ENCODE measurements around the gene DAB2IP.

Gene DAB2IP

GRCh38 chr9:121656941-121657470, 5.6 kb downstream of the DAB2IP start:
- no peak overlapping the region for H3K18ac ChIP-seq (ENCODE audit: low read length)
- DNase-seq, result no peak
- no peak overlapping the region for H2BK12ac ChIP-seq (ENCODE audit: low read length)
- WGBS (ENCODE audit: extremely low coverage, insufficient coverage, insufficient read length), result no CpG with 5 or more reads among the region's 5 CpGs
- peaks cover 7 to 8% of the 10 kb centered on the region in 2 experiments for H3K4me1 ChIP-seq (ENCODE audit: control insufficient read depth in 1 of 2, insufficient read depth in 2 of 2, low read length in 2 of 2)
- H3K4ac ChIP-seq (ENCODE audit: low read depth, low read length), result no peak overlapping the region
- H3K9ac ChIP-seq (ENCODE audit: low read length), result no peak overlapping the region
- H4K8ac ChIP-seq (ENCODE audit: low read depth, low read length), result no peak overlapping the region
- peaks cover 7% of the 10 kb centered on the region for H3K79me1 ChIP-seq (ENCODE audit: low read length)
- H2AK5ac ChIP-seq (ENCODE audit: low read length), result no peak overlapping the region
- no peak overlapping the region for H4K12ac ChIP-seq (ENCODE audit: low read depth, low read length)
- H2AFZ ChIP-seq (ENCODE audit: insufficient read depth, low read length, poor library complexity), result no peak overlapping the region
- no peak overlapping the region for H3K27ac ChIP-seq (ENCODE audit: low read depth, low read length)
- peaks cover 9% of the 10 kb centered on the region for H3K79me2 ChIP-seq (ENCODE audit: control insufficient read depth, insufficient read depth, low read length, poor library complexity)
- H3K4me2 ChIP-seq (ENCODE audit: low read length), result no peak overlapping the region
- H3K23ac ChIP-seq (ENCODE audit: low read length), result no peak overlapping the region
- H2BK5ac ChIP-seq (ENCODE audit: low read depth, low read length, poor library complexity), result no peak overlapping the region
- H3K4me3 ChIP-seq (ENCODE audit: low read depth, low read length), result no peak overlapping the region
- peaks cover 2% of the 10 kb centered on the region for H3K9me3 ChIP-seq (ENCODE audit: insufficient read depth, low read depth, low read length)
- H3K36me3 ChIP-seq (ENCODE audit: control insufficient read depth in 1 of 2, insufficient read depth in 2 of 2, low read length in 2 of 2), result peaks cover 12 to 18% of the 10 kb centered on the region in 2 experiments
- no peak overlapping the region for H3K14ac ChIP-seq (ENCODE audit: low read length)
- H3K27me3 ChIP-seq (ENCODE audit: insufficient read depth, low read length), result no peaks in the 10 kb centered on the region
- no peak overlapping the region for H2BK120ac ChIP-seq (ENCODE audit: insufficient read depth, low read length, poor library complexity)
- no peak overlapping the region for H4K91ac ChIP-seq (ENCODE audit: low read depth, low read length)

- DNase-seq, result no peak
- Histone ChIP-seq H3K27ac (ENCODE audit: low read depth, low read length) (no peak overlapping the region), H4K91ac (ENCODE audit: low read depth, low read length) (no peak overlapping the region)
Observed at GRCh38 chr9:121658166-121658565, 6.7 kb downstream of the DAB2IP start.

GRCh38 chr9:121658591-121658990, 7.2 kb downstream of the DAB2IP start:
- no peak overlapping the region for H2BK120ac ChIP-seq (ENCODE audit: insufficient read depth, low read length, poor library complexity)
- no peak for DNase-seq
- peaks cover 2% of the 10 kb centered on the region for H3K79me2 ChIP-seq (ENCODE audit: control insufficient read depth, insufficient read depth, low read length, poor library complexity)
- H3K18ac ChIP-seq (ENCODE audit: low read length), result no peak overlapping the region
- H3K4me3 ChIP-seq (ENCODE audit: low read depth, low read length), result no peak overlapping the region
- no peak overlapping the region for H3K4ac ChIP-seq (ENCODE audit: low read depth, low read length)
- peaks cover 5% of the 10 kb centered on the region for H3K79me1 ChIP-seq (ENCODE audit: low read length)
- no peak overlapping the region for H3K4me2 ChIP-seq (ENCODE audit: low read length)
- H3K9ac ChIP-seq (ENCODE audit: low read length), result no peak overlapping the region
- no peak overlapping the region for H4K12ac ChIP-seq (ENCODE audit: low read depth, low read length)
- H3K36me3 ChIP-seq (ENCODE audit: control insufficient read depth in 1 of 2, insufficient read depth in 2 of 2, low read length in 2 of 2), result peaks cover 11 to 16% of the 10 kb centered on the region in 2 experiments
- H3K27me3 ChIP-seq (ENCODE audit: insufficient read depth, low read length), result no peaks in the 10 kb centered on the region
- no peak overlapping the region for H2AFZ ChIP-seq (ENCODE audit: insufficient read depth, low read length, poor library complexity)
- WGBS (ENCODE audit: extremely low coverage, insufficient coverage, insufficient read length), result no CpG with 5 or more reads among the region's 10 CpGs
- H4K91ac ChIP-seq (ENCODE audit: low read depth, low read length), result no peak overlapping the region
- H3K14ac ChIP-seq (ENCODE audit: low read length), result no peak overlapping the region
- H2AK5ac ChIP-seq (ENCODE audit: low read length), result no peak overlapping the region
- H2BK12ac ChIP-seq (ENCODE audit: low read length), result no peak overlapping the region
- H3K27ac ChIP-seq (ENCODE audit: low read depth, low read length), result no peak overlapping the region
- no peak overlapping the region for H2BK5ac ChIP-seq (ENCODE audit: low read depth, low read length, poor library complexity)
- H3K4me1 ChIP-seq (ENCODE audit: control insufficient read depth in 1 of 2, insufficient read depth in 2 of 2, low read length in 2 of 2), result peaks cover 10% of the 10 kb centered on the region in 2 experiments
- no peak overlapping the region for H3K23ac ChIP-seq (ENCODE audit: low read length)
- no peak overlapping the region for H4K8ac ChIP-seq (ENCODE audit: low read depth, low read length)
- peaks cover 1% of the 10 kb centered on the region for H3K9me3 ChIP-seq (ENCODE audit: insufficient read depth, low read depth, low read length)

More at GRCh38 chr9:121658166-121658565, 6.7 kb downstream of the DAB2IP start:
- Histone ChIP-seq H3K18ac (ENCODE audit: low read length) (no peak overlapping the region), H3K4me1 (ENCODE audit: control insufficient read depth in 1 of 2, insufficient read depth in 2 of 2, low read length in 2 of 2) (peaks cover 6 to 8% of the 10 kb centered on the region in 2 experiments), H4K12ac (ENCODE audit: low read depth, low read length) (no peak overlapping the region), H2BK12ac (ENCODE audit: low read length) (no peak overlapping the region), H3K27me3 (ENCODE audit: insufficient read depth, low read length) (no peaks in the 10 kb centered on the region), H2AFZ (ENCODE audit: insufficient read depth, low read length, poor library complexity) (no peak overlapping the region), H2BK120ac (ENCODE audit: insufficient read depth, low read length, poor library complexity) (no peak overlapping the region), H3K79me2 (ENCODE audit: control insufficient read depth, insufficient read depth, low read length, poor library complexity) (peaks cover 2% of the 10 kb centered on the region), H3K14ac (ENCODE audit: low read length) (no peak overlapping the region), H3K4ac (ENCODE audit: low read depth, low read length) (no peak overlapping the region), H4K8ac (ENCODE audit: low read depth, low read length) (no peak overlapping the region), H2AK5ac (ENCODE audit: low read length) (no peak overlapping the region), H2BK5ac (ENCODE audit: low read depth, low read length, poor library complexity) (no peak overlapping the region), H3K9me3 (ENCODE audit: insufficient read depth, low read depth, low read length) (peaks cover 2% of the 10 kb centered on the region), H3K4me3 (ENCODE audit: low read depth, low read length) (no peak overlapping the region), H3K23ac (ENCODE audit: low read length) (no peak overlapping the region), H3K9ac (ENCODE audit: low read length) (no peak overlapping the region), H3K4me2 (ENCODE audit: low read length) (no peak overlapping the region), H3K36me3 (ENCODE audit: control insufficient read depth in 1 of 2, insufficient read depth in 2 of 2, low read length in 2 of 2) (peaks cover 12 to 18% of the 10 kb centered on the region in 2 experiments), H3K79me1 (ENCODE audit: low read length) (peaks cover 3% of the 10 kb centered on the region)
- no CpG with 5 or more reads among the region's 12 CpGs for whole genome bisulfite sequencing (ENCODE audit: extremely low coverage, insufficient coverage, insufficient read length)

GRCh38 chr9:121660367-121660766, 8.9 kb downstream of the DAB2IP start:
- H3K4ac ChIP-seq (ENCODE audit: low read depth, low read length), result no peak overlapping the region
- no peak overlapping the region for H3K9ac ChIP-seq (ENCODE audit: low read length)
- no peak for DNase-seq
- H3K9me3 ChIP-seq (ENCODE audit: insufficient read depth, low read depth, low read length), result no peaks in the 10 kb centered on the region
- H3K79me2 ChIP-seq (ENCODE audit: control insufficient read depth, insufficient read depth, low read length, poor library complexity), result no peaks in the 10 kb centered on the region
- no peak overlapping the region for H3K14ac ChIP-seq (ENCODE audit: low read length)
- no peak overlapping the region for H3K18ac ChIP-seq (ENCODE audit: low read length)
- no peak overlapping the region for H4K8ac ChIP-seq (ENCODE audit: low read depth, low read length)
- no peak overlapping the region for H2BK12ac ChIP-seq (ENCODE audit: low read length)
- no peak overlapping the region for H3K27ac ChIP-seq (ENCODE audit: low read depth, low read length)
- no peak overlapping the region for H2BK5ac ChIP-seq (ENCODE audit: low read depth, low read length, poor library complexity)
- no peak overlapping the region for H2AK5ac ChIP-seq (ENCODE audit: low read length)
- no peak overlapping the region for H2AFZ ChIP-seq (ENCODE audit: insufficient read depth, low read length, poor library complexity)
- H3K23ac ChIP-seq (ENCODE audit: low read length), result no peak overlapping the region
- peaks cover 10 to 15% of the 10 kb centered on the region in 2 experiments for H3K36me3 ChIP-seq (ENCODE audit: control insufficient read depth in 1 of 2, insufficient read depth in 2 of 2, low read length in 2 of 2)
- H4K12ac ChIP-seq (ENCODE audit: low read depth, low read length), result no peak overlapping the region
- no peak overlapping the region for H2BK120ac ChIP-seq (ENCODE audit: insufficient read depth, low read length, poor library complexity)
- H3K79me1 ChIP-seq (ENCODE audit: low read length), result peaks cover 5% of the 10 kb centered on the region
- H3K4me1 ChIP-seq (ENCODE audit: control insufficient read depth in 1 of 2, insufficient read depth in 2 of 2, low read length in 2 of 2), result peaks cover 11 to 12% of the 10 kb centered on the region in 2 experiments
- no peaks in the 10 kb centered on the region for H3K27me3 ChIP-seq (ENCODE audit: insufficient read depth, low read length)
- no peak overlapping the region for H3K4me2 ChIP-seq (ENCODE audit: low read length)
- H4K91ac ChIP-seq (ENCODE audit: low read depth, low read length), result no peak overlapping the region
- no peak overlapping the region for H3K4me3 ChIP-seq (ENCODE audit: low read depth, low read length)
- no CpG with 5 or more reads among the region's 6 CpGs for WGBS (ENCODE audit: extremely low coverage, insufficient coverage, insufficient read length)

Measured in trophoblast cell (in vitro differentiated cells and primary cell).